ENCODE data around the gene SPPL3.
"Not testable (repeated sequence)": the region's sequence is repeated elsewhere in the genome, so short reads cannot be mapped to it uniquely, and the experiment has no call there.

Gene SPPL3

DNA sequence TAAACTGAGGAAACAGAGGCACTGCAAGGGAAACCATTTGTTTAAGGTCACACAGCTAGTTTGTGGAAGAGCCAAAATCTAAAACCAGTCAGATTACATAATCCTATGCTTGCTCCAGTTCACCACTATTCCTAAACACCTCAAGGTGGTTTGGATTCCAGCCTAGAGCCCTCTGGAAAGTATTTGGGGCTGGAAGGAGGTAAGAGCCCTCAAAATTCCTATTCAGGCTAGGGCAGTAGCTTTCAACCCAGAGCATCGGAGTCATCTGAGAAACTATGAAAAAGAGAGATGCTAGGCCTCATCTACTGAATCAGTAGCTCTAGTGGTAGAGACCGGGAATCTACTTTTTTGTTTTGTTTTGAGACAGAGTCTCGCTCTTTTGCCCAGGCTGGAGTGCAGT lies 16.0 kb upstream of the SPPL3 start:
- DNase-seq (ENCODE audit: low spot score), result no peak

DNA sequence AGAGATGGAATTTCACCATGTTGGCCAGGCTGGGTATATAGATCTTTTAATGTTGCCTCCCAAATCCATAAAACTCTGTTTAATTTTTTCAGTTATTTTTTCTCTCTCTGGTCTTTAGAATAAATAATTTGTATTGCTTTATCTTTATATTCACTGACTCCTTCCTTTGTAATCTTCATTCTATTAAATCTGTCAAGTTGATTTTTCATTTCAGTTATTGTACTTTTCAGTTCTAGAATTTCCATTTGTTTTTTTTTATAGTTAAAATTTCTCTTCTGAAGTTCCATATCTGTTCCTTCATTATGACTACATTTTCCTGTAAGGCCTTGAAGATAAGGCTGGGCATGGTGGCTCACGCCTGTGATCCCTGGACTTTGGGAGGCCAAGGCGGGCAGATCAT lies 13.6 kb upstream of the SPPL3 start:
- no peak for DNase-seq (ENCODE audit: low spot score)

DNA sequence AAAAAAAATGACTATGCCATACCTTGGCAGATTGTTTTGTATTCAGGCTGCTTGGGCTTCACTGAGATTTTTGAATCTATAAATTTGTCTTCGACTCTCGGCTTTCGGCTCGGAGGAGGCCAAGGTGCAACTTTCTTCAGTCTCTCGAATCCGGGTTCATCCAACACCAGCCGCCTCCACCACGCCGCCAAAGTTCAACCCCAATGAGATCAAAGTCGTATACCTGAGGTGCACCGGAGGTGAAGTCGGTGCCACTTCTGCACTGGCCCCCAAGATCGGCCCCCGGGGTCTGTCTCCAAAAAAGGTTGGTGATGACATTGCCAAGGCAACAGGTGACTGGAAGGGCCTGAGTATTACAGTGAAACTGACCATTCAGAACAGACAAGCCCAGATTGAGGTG lies 12.4 kb upstream of the SPPL3 start:
- DNase-seq (ENCODE audit: low spot score), result no peak

DNA sequence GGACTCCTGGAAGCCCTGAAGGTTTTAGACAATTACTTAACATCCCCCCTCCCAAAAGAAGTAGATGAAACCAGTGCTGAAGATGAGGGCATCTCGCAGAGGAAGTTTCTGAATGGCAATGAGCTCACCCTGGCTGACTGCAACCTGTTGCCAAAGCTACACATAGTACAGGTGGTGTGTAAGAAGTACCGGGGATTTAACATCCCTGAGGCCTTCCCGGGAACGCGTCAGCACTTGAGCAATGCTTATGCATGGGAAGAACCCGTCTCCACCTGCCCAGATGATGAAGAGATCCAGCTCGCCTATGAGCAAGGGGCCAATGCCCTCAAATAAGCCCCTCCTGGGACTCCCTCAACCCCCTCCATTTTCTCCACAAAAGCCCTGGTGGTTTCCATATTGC lies 10.6 kb upstream of the SPPL3 start:
- DNase-seq (ENCODE audit: low spot score), result no peak

DNA sequence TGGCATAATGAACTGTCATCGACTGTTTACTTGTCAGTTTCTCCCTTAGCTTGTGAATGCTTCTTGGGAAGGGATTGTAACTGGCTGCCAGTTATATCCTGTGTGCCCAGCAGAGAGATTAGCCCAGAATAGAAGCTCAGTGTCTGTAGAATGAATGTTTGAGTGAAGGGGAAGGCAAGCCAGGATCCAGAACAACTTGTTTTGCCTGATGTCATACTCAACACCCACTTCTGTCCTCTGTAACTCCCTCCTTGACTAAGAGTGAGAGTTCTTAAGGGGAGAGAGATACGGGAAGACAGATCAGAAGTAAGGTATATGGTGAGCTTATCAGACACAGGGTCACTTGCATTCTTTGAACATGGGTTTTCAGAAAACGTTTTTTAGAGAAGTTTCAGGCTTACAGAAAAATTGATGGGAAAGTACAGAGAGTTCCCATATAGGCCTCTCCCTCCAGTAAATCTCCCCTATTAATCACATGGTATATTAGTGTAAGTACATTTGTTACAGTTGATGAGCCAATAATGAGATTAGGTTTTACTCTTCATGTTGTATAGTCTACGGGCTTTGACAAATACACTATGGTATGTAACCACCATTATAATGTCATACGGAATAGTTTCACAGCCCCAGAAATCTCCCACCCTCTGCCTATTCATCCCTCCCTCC lies 5.6 kb upstream of the SPPL3 start:
- no peak for DNase-seq (ENCODE audit: low spot score)

DNA sequence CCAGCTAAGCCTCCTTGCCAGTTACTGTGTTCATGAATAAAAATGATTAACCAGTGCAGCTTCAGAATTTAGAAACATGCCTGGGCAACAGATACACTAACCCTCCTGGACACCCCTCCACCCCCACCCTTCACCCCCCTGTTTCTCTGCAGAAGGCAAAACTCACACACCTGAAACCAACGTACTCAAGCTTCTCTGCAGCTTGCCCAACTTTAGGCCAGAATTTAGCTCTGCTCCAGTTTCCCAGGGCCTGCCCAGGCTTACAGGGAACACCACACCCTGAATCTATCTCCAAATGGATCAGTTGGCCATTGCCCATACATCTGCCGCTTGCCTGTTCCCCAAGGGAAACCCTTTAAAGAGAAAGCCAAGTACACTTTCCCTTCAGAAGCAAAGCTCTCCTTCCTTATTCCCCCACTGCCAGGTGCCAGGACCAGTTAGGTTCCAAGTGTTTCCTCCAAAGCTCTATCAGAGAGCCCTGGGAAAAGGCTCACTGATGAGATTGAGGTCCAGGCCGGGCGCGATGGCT lies 1.8 kb upstream of the SPPL3 start:
- DNase-seq (ENCODE audit: low spot score), result no peak

DNA sequence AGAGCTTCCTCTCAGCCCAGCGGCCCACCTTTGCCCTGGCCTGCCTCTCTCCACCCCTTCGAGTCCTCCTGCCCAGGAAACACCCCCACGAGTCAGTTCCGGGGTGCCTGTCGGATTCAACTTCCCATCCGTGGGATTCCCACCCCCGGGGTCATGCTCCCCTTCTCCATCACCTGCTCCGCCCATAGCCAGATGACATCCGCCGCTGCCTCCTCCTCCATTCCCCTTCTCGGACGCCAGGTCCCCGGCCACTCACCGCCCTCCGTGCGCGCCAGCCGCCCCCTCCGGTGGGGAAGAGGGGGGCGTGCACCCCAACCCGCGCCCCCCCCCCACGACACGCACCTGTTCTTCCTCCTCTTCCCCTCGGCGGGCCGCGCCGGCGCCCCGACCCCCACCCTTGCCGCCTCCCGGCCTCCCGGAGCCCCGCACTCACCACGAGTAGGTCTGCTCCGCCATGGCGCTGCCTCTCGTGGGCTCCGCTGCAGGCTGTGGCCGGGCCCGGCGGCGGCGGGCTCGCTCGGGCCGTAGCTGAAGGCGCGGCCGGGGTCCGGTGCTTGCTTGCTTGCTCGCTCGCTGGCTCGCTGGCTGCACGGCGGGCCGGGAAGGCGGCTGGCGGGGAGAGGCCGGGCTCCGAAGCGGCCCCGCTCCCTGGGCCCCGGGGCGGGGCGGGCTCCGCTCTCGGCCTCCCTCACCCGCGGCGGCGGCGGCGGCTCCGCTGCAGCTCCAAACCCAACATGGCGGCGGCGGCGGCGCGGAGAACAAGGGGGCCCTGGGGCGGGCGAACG lies 554 bp downstream of the SPPL3 start:
- peak; percentile 66 for DNase-seq (ENCODE audit: low spot score)

DNA sequence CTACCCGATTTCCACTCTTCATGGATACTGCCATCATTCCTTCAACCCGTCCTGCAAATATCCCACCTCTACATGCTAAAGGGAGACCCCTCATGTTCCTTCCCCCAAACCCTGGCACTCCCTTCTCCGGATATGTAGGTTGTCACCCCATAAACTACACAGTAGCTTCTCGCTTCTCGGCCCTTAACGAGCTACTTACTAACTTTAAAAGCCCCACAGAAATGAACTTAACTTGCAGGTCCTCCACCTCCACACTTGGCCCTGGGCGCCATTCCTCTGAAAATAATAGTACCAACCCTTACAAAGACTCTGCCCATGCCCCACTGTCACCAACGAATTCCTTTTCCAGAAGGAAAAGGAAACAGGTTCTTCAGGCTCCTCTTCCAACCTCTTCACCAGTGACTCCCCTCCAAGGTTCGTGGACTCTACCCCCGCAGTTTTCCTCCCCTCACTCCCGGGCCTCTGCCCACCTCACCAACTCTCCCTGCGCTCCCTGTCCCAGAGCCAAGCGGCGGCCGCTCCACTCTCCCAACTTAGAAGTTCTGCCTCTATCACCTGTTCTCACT lies 1.2 kb downstream of the SPPL3 start:
- DNase-seq (ENCODE audit: low spot score), result no peak

DNA sequence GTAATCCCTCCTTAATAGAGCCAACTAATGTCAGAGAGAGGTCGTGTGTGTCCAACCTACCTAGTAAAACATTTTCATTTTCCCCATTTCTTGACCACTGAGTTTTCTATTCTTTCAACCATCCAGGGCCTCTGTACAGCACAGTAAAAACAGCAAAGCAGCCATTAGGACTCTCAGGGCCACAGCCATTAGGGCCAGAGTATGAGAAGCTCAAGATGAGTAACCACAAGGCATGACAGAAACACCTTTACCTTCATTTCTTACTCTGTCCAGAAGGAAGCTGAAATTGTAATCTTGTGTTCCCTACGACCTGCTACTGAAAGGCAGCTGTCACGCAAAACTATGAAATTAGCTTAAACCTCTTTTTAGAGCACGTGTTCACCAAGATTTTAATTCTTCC lies 2.3 kb downstream of the SPPL3 start:
- DNase-seq (ENCODE audit: low spot score), result no peak

DNA sequence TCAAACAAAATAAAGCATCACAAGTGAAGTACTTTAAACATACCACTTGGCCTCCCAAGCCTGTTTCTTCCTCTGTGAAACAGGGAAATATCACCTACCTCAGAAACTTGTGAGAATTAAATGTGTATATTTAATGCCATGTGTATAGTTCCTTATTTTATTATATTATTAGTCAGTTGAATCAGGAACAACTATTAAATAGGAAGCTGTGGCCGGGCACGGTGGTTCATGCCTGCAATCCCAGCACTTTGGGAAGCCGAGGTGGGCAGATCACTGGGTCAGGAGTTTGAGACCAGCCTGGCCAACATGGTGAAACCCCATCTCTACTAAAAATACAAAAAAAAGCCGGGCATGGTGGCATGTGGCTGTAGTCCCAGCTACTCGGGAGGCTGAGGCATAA lies 3.1 kb downstream of the SPPL3 start:
- DNase-seq (ENCODE audit: low spot score), result not testable (repeated sequence)

DNA sequence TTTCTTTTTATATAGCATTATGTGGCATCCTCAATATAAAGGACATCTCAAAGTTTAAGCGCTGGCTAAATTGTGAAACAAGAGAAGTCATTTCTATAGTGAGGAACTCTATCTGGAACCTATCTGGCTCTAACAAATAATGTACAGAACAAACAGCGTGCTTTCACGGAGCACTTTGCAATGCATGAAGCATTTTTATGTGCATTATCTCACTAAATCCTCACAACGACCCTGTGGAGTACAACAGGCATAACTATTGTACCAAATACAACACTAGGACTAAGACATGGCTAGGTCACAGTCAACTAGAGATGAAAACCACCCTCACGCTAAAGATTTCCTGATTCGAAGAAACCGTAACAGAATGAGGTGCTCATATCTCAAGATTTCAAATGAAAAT lies 8.6 kb downstream of the SPPL3 start:
- no peak for DNase-seq (ENCODE audit: low spot score)

DNA sequence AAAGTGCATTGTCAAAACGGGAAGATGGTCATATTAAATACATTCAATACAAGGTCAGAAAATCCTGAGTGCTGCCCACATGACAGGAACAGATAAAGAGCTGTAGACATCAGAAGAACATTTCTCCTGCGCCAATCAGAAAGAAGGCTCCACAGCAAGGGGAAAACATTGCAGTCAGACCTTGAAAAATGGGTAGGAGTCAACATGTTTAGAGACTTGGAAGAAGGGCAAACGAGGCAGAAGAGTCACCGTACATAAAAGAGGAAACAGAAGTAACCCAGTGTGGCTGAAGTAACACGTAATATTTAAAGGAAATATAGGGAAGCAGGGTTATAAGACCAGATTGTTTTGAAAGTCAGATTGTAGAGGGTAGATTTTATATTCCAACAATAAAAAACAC lies 11.9 kb downstream of the SPPL3 start:
- no peak for DNase-seq (ENCODE audit: low spot score)

DNA sequence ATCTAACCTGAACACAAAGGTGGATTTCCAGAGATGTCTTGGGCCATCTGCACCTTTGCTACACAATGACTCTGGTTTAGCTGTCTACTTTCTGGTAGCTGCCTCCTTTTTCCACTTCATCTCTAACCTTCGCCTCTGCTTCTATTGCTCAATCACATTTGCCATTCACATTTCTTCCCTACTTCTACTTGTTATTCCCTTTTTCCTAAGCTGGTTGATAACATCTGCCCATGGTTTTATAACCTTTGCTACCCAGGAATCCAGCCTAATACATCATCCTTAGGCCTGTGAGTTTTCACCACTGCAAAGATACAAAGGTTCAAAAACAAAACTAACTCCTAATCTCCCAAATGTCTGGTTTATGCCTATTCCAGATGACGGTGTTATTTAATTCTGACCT lies 13.2 kb downstream of the SPPL3 start:
- DNase-seq (ENCODE audit: low spot score), result no peak

DNA sequence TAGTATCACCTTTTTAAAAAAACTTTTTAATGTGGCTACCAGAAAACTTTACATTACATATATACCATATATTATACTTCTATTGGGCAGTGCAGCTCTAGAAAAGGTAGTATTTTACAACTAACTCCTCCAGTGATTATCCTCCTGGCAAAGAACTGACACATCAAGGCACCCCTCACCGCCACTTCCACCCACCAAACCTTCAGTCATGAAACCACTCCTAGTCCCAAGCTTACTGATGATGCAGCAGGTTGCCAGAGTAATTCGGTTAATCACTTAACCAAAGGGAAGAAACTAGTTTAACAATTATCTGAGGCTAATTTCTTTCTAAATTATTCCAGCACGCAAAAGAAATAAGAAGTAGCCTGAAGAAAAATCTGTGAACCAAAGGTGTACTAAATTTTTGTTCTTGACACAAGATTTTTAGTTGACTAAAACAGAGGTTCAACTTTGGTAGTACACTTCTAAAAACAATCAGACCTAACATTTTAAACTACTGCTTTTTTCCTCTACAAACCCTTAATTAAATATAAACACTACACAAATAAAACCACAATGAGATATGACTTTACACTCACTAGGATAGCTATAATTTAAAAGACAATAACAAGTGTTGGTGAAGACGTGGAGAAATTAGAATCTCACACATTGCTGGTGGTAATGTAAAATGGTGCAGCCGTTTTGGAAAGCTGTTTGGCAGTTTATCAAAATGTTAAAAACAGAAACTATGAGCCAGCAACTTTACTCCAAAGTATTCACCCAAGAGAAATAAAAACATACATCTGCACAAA lies 16.7 kb downstream of the SPPL3 start:
- no peak for DNase-seq (ENCODE audit: low spot score)

DNA sequence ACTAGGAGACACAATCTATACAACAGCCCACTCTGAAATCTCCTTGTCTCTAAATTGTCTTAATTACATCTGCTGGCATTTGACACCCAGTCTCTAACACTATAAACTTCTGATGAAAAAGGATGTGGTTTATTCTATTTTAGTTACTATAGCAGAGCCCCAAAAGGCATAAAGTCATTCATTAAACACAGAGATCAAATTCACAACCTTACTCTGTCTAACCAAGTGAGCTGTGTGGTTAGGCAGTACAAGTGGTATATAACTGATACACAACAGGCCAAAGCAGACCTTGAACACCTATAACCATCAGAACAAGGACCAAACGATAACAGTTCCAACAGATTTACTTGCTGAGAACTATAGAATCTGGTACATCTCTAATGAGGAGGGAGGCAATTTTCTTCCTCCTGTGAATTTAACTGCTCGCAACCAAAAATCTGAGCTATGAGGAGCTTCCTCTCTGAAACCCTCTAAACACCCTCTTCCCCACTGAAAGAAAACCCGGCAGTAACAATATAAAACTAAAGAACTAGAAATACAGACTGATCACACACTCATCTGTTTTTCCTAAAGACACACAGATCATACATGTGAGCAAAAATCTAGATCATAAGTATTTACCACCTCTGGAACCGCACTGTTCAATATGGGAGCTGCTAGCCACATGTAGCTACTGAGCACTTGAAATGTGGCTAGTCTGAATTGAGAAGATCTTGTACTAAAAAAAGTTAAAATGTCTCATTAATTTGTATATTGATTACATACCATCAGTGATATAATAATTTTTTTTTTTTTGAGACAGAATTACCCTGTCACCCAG lies 17.7 kb downstream of the SPPL3 start:
- no peak for DNase-seq (ENCODE audit: low spot score)

DNA sequence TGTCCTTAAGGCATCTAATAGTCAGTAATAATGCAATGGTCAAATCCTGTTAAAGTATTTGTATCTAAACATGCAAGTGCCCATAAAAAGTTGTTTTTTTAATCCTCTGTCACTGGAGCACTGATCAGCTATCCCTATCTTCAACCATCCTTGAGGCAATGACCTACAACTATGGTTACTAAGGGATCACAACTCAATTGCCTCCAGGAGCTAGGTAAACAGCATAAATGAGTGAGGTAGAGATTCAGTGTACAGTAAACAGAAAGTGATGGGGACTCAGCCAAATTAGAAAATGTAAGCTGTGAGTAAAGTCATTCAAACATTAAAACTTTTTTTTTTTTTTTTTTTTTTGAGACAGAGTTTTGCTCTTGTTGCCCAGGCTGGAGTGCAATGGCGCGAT lies 18.6 kb downstream of the SPPL3 start:
- no peak for DNase-seq (ENCODE audit: low spot score)

DNA sequence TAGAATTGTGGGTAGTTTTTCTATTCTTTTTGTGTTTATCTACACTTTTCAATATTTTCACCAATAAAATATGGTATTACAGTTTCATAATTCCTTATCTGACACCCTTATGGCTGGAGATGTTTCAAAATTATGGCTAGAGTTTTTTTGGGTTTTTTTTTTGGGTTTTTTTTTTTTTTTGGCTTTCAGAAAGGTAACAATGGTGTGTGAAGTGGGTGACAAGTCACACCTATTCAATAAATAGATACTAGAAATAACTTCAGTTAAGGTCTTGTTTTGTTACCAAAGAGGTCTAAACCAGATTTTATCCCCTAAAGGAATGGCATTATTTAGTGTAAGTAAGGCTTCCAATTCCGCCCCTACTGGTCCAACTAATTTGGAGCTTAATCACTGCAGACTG lies 19.5 kb downstream of the SPPL3 start:
- no peak for DNase-seq (ENCODE audit: low spot score)

DNA sequence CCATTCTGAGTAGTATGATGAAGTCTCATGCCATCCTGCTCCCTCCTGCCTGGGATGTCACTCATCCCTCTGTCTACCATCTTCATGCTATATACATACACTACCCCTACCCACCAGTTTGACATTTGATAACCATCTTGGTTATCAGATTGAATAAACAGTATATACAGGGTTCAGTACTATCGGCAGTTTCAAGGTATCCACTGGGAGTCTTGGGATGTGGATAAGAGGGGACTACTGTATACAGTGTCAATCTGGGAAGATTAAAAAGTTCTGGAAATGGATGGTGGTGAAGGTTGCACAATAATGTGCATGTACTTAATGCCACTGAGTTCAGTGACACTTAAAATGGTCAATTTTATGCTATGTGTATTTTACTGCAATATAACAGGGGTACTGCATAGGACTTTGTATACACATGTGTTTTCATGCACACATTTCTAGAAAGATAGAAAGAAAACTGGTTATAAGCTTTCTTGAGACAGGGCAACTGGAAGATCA lies 22.1 kb downstream of the SPPL3 start:
- no peak for DNase-seq (ENCODE audit: low spot score)

DNA sequence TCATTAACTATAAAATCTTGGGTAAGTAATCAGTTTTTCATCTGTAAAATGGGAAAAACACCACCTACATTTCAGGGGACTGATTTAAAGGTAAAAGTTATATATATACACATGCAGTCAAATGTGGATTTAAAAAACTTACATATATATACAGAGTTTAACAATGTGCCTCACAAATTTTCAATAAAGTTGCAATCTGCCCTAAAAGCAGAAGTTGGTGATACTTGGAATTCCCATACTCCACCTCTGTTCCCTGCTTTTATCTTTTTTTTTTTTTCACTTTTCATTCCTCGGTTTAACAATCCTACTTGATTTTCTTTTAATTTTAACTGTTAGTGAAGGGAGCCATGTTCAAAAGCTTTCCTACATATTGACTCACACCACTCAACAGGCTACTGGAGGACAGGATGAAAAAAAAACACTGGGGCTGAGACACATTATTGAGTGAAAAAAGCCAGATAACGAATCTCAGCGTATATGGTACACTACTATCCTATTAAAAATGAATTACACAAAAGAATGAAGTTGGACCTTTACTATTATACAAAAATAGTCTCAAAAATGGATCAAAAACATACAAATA lies 24.3 kb downstream of the SPPL3 start:
- no peak for DNase-seq (ENCODE audit: low spot score)

DNA sequence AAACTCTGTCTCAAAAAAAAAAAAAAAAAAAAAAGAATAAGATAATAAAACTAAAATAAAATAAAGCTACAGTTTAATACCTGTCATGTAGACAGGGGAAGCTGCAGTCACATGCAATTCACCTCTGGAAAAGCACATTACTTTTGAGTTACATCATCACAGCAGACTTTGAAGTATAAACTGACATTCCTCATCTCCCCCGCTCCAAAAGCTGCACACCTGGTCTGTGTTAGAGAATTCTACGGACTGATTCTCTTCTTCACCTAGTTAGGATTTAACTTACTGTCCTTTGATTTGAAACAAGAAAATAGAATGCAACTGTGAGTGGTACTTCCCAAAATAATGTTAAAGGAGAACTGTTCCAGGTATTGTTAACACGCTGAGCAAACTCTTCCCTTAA lies 25.1 kb downstream of the SPPL3 start:
- DNase-seq (ENCODE audit: low spot score), result no peak

All from CD4-positive, alpha-beta T cell treated with Interleukin-6 at 100 ng/mL for 8 hours (primary cell).